Loucy (cell line): Measurements from ENCODE around the gene CASR.

Experiments used
- CTCF ChIP-seq: fragments of 200-600 bp; sonication (generic); conservative IDR thresholded peaks from 2 replicates; pipeline ENCODE4 v1.5.1; 2014; ENCODE audit warnings: mild to moderate bottlenecking, antibody characterized with exemption, low read length
- EZH2phosphoT487 ChIP-seq: fragments of 200-600 bp; IDR thresholded peaks from 2 replicates; pipeline ENCODE4 v1.6.1; 2018; ENCODE audit warnings: antibody characterized with exemption, mild to moderate bottlenecking, moderate library complexity, borderline replicate concordance

GRCh38 chr3:122325769-122326168 lies 142.3 kb downstream of the CASR start:
- TF ChIP-seq CTCF (no peak), EZH2phosphoT487 (no peak)
